B cell (primary cell): ENCODE results near the gene ANKRD17. TPM values are rescaled to one million over a fixed set of nuclear protein-coding genes. Genes with fewer than 3 reads are reported as not detected.

Source experiments
- ATAC-seq: fragments of 200-7000 bp; cut with Tn5 transposase; one replicate; pipeline ENCODE4 v1.10.0; 2021; ENCODE audit warnings: low read depth, mild to moderate bottlenecking, moderate number of reproducible peaks, moderate library complexity
- CTCF ChIA-PET: fragments of 350-600 bp; sonication (Branson Sonifier 250); formaldehyde crosslinking; loops from one replicate; lab custom pipeline; 2021; ENCODE audit warnings: antibody characterized with exemption, inconsistent platforms; lab: Charles Lee
- POLR2A ChIA-PET: fragments of 350-600 bp; sonication (Branson Sonifier 250); formaldehyde crosslinking; loops from one replicate; lab custom pipeline; 2021; ENCODE audit warnings: antibody characterized with exemption; lab: Charles Lee
- DNase-seq: peaks from one replicate; pipeline ENCODE4 v3.0.0; 2013
- H2AFZ ChIP-seq: 2 replicates; pipeline ENCODE4 v1.6.1; 2012; ENCODE audit warnings: mild to moderate bottlenecking, low read depth, low read length; ENCODE audit not compliant: insufficient read depth, poor library complexity, severe bottlenecking
- H3K27ac ChIP-seq, 2 donors: 1 replicate in 1 of 2; 2 replicates in 1 of 2; pipeline ENCODE4 v1.5.1; 2012 to 2013; ENCODE audit warnings: low read length in 2 of 2, mild to moderate bottlenecking in 2 of 2, moderate library complexity in 1 of 2
- H3K27me3 ChIP-seq, 4 experiments: fragments of 200-600 bp in 1 of 4; sonication (generic) in 1 of 4; replicated peaks in 1 of 4; 1 replicate in 2 of 4; 2 replicates in 2 of 4; pipeline versions ENCODE4 v1.6.1 to v1.7.0; 2013 to 2016; ENCODE audit warnings: low read length in 3 of 4, mild to moderate bottlenecking in 2 of 4, mixed read lengths in 1 of 4, moderate library complexity in 1 of 4; ENCODE audit not compliant: insufficient read depth in 4 of 4, control insufficient read depth in 3 of 4; ENCODE audit errors: control extremely low read depth in 1 of 4
- H3K36me3 ChIP-seq, 2 experiments: replicated peaks in 1 of 2; 1 replicate in 1 of 2; 2 replicates in 1 of 2; pipeline versions ENCODE4 v1.6.1 to v1.7.1; 2013; ENCODE audit warnings: low read length in 1 of 2; ENCODE audit not compliant: insufficient read depth in 2 of 2, control insufficient read depth in 1 of 2; ENCODE audit errors: control extremely low read depth in 1 of 2, extremely low read depth in 1 of 2
- H3K4me1 ChIP-seq, 2 donors: fragments of 200-600 bp in 1 of 2; sonication (generic) in 1 of 2; 1 replicate in 1 of 2; 2 replicates in 1 of 2; pipeline versions ENCODE4 v1.5.1 to v1.6.1; 2013 to 2017; ENCODE audit warnings: low read length in 2 of 2; ENCODE audit not compliant: control insufficient read depth in 2 of 2, insufficient read depth in 2 of 2
- H3K4me2 ChIP-seq: replicated peaks from 2 replicates; pipeline ENCODE3; 2012; ENCODE audit warnings: mild to moderate bottlenecking, low read depth, low read length; ENCODE audit not compliant: poor library complexity, severe bottlenecking
- H3K4me3 ChIP-seq, 5 experiments: fragments of 200-600 bp in 1 of 5; sonication (generic) in 1 of 5; 1 replicate in 3 of 5; 2 replicates in 2 of 5; pipeline versions ENCODE4 v1.5.1 to v1.7.0; 2011 to 2016; ENCODE audit warnings: low read length in 4 of 5, mild to moderate bottlenecking in 4 of 5, low read depth in 2 of 5, control low read depth in 1 of 5, moderate library complexity in 1 of 5; ENCODE audit not compliant: insufficient read depth in 1 of 5; ENCODE audit errors: control extremely low read depth in 1 of 5, extremely low read depth in 1 of 5
- H3K79me2 ChIP-seq: fragments of 200-600 bp; sonication (generic); one replicate; pipeline ENCODE4 v1.6.0; 2016; ENCODE audit warnings: low read length; ENCODE audit not compliant: control insufficient read depth, insufficient read depth
- H3K9ac ChIP-seq: fragments of 200-600 bp; sonication (generic); 2 replicates; pipeline ENCODE4 v1.6.1; 2017; ENCODE audit warnings: mild to moderate bottlenecking, low read length, moderate library complexity
- H3K9me3 ChIP-seq, 3 donors: one replicate each; pipeline versions ENCODE4 v1.6.1 to v1.7.1; 2013; ENCODE audit warnings: low read length in 2 of 3; ENCODE audit not compliant: control insufficient read depth in 2 of 3, insufficient read depth in 1 of 3; ENCODE audit errors: control extremely low read depth in 1 of 3
- H4K20me1 ChIP-seq: 2 replicates; pipeline ENCODE4 v1.6.0; 2012; ENCODE audit warnings: mild to moderate bottlenecking, low read length; ENCODE audit not compliant: insufficient read depth, control insufficient read depth, poor library complexity, severe bottlenecking
- H3K27ac Mint-ChIP-seq: one replicate; pipeline ENCODE4 v1.8.0; 2021; ENCODE audit warnings: mixed read lengths
- H3K27me3 Mint-ChIP-seq: one replicate; pipeline ENCODE4 v1.8.0; 2021; ENCODE audit warnings: mixed read lengths
- H3K4me1 Mint-ChIP-seq: one replicate; pipeline ENCODE4 v1.8.0; 2021; ENCODE audit warnings: mixed read lengths
- H3K4me3 Mint-ChIP-seq: one replicate; pipeline ENCODE4 v1.8.0; 2021; ENCODE audit warnings: mixed read lengths
- H3K9me3 Mint-ChIP-seq: one replicate; pipeline ENCODE4 v1.8.0; 2022; ENCODE audit warnings: mixed read lengths; ENCODE audit not compliant: insufficient read depth
- EZH2 ChIP-seq: IDR thresholded peaks from 2 replicates; pipeline ENCODE4 v1.6.1; 2012; ENCODE audit warnings: borderline replicate concordance, low read depth, mild to moderate bottlenecking, moderate library complexity, low read length; ENCODE audit not compliant: insufficient read depth, poor library complexity, severe bottlenecking
- WGBS: methylation state at CpG from one replicate; pipeline ENCODE4 v1.1.5; 2013; ENCODE audit warnings: missing lambda C conversion rate; ENCODE audit not compliant: insufficient coverage; 5-methylcytosine and 5-hydroxymethylcytosine counted together
- intact Hi-C: fragments of 100-400 bp; cut with micrococcal nuclease; formaldehyde crosslinking; loops from one replicate; pipeline ENCODE4 v1.10.0; 2022
- polyA plus RNA-seq: library from polyadenylated mRNA; depleted of rRNA; stranded (reverse); fragments of >200 nt; gene quantifications from 2 replicates; pipeline ENCODE4 v1.2.3, GENCODE V29; 2012
- total RNA-seq, 2 donors: library from RNA; stranded (reverse); fragments of 120-200 nt in 1 of 2; gene quantifications; 1 replicate in 1 of 2; 2 replicates in 1 of 2; pipeline versions ENCODE4 v1.2.3 to v1.2.4, GENCODE V29; 2013 to 2022
- TF ChIP-seq, protein P1 (sequence below): fragments of 200-600 bp; IDR thresholded peaks from one replicate; pipeline ENCODE4 v1.8.0; 2022; ENCODE audit warnings: antibody characterized with exemption, mild to moderate bottlenecking

ANKRD17 gene
- total and polyA plus RNA-seq, 2 donors (not counting 1 experiment from before 2014, with no cell fraction given) = 15.8 to 69.4 TPM

DNA sequence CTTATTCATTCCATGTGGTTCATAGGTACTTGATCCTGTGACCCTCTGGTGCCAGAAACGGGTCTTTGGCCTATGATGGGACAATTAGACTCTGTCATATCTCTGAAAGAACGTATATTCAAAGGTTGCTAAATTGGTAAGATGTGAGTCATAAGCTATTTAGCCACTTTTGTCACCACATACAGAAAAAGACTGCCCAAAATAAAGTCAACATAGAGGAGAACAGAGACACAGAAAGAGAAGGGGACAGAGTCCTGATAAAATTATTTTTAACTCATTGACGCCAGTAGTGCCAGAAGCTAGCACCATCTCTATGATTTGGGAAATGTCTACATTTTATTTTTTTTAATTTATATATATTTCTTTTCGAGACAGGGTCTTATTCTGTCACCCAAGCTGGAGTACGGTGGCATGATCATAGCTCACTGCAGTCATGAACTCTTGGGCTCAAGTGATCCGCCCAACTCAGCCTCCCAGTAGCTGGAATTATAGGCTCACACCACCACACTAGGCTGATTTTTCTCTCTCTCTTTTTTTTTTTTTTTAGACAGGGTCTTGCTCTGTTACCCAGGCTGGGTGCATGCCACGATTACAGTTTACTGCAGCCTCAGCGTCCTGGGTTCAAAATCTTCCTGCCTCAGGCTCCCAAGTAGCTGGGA, 96.9 kb downstream of the ANKRD17 start:
- ChIA-PET POLR2A (no interaction called here), CTCF (no interaction called here)
- Histone ChIP-seq H3K4me3 (no peak overlapping the region), H3K27me3 (no peaks in the 10 kb centered on the region), H3K4me1 (no peaks in the 10 kb centered on the region), H3K27ac (no peak overlapping the region), H3K9ac (no peak overlapping the region), H3K9me3 (peaks cover 0 to 7% (median 1%) of the 10 kb centered on the region in 3 donors), H3K36me3 (peaks cover 14 to 45% of the 10 kb centered on the region in 2 experiments), H3K4me2 (no peak overlapping the region), H4K20me1 (no peaks in the 10 kb centered on the region), H3K79me2 (peaks cover 5% of the 10 kb centered on the region), H2AFZ (no peak overlapping the region)
- Mint-ChIP-seq H3K4me3 (no peak overlapping the region), H3K9me3 (peaks cover 4% of the 10 kb centered on the region), H3K4me1 (no peaks in the 10 kb centered on the region), H3K27ac (no peak overlapping the region), H3K27me3 (no peaks in the 10 kb centered on the region)
- TF ChIP-seq EZH2 = no peak
- TF ChIP-seq, protein P1, sequence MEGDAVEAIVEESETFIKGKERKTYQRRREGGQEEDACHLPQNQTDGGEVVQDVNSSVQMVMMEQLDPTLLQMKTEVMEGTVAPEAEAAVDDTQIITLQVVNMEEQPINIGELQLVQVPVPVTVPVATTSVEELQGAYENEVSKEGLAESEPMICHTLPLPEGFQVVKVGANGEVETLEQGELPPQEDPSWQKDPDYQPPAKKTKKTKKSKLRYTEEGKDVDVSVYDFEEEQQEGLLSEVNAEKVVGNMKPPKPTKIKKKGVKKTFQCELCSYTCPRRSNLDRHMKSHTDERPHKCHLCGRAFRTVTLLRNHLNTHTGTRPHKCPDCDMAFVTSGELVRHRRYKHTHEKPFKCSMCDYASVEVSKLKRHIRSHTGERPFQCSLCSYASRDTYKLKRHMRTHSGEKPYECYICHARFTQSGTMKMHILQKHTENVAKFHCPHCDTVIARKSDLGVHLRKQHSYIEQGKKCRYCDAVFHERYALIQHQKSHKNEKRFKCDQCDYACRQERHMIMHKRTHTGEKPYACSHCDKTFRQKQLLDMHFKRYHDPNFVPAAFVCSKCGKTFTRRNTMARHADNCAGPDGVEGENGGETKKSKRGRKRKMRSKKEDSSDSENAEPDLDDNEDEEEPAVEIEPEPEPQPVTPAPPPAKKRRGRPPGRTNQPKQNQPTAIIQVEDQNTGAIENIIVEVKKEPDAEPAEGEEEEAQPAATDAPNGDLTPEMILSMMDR = no peak
- ATAC-seq (no peak), DNase-seq (no peak)
- intact Hi-C loops = loop anchor here (2.0 kb wide), 1 partner anchor 19 kb away; no protein-coding TSS in a partner anchor
- WGBS = 96% methylated on average over 4 of the region's 8 CpGs

DNA sequence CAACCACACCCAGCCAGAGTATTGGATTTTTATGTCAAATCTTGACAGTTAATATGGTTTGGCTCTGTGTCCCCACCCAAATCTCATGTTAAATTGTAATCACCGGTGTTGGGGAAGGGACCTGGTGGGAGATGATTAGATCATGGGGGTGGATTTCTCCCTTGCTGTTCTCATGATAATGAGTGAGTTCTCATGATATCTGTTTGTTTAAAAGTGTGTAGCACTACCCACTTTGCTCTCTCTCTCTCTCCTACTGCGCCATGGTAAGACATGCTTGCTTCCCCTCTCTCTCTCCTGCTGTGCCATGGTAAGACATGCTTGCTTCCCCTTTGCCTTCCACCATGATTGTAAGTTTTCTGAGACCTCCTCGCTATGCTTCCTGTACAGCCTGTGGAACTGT, 102.2 kb downstream of the ANKRD17 start:
- TF ChIP-seq, protein P1 = no peak
- TF ChIP-seq EZH2 = no peak
- Histone ChIP-seq H3K9me3 (no peaks in the 10 kb centered on the region), H3K9ac (no peak overlapping the region), H4K20me1 (no peaks in the 10 kb centered on the region), H3K4me2 (no peak overlapping the region), H3K4me3 (no peak overlapping the region), H3K36me3 (peaks cover 14 to 43% of the 10 kb centered on the region in 2 experiments), H3K27me3 (no peaks in the 10 kb centered on the region), H3K27ac (no peak overlapping the region), H2AFZ (no peak overlapping the region), H3K4me1 (no peaks in the 10 kb centered on the region), H3K79me2 (no peaks in the 10 kb centered on the region)
- intact Hi-C loops = no loop called here
- Mint-ChIP-seq H3K9me3 (no peaks in the 10 kb centered on the region), H3K4me3 (no peak overlapping the region), H3K27me3 (no peaks in the 10 kb centered on the region), H3K27ac (no peak overlapping the region), H3K4me1 (no peaks in the 10 kb centered on the region)
- CTCF ChIA-PET = no interaction called here
- WGBS = no CpG with 5 or more reads among the region's 3 CpGs
- ATAC-seq (no peak), DNase-seq (no peak)
- POLR2A ChIA-PET = no interaction called here
